Prostate gland (tissue), 2 donors: ENCODE results near the gene RHEB. TPM values are rescaled to one million over a fixed set of nuclear protein-coding genes. Genes with fewer than 3 reads are reported as not detected.
A peak's percentile ranks its signal among the peaks of the same experiment; 100 is the strongest.

ENCODE experiments used
- DNase-seq: peaks from one replicate; pipeline ENCODE4 v3.0.0-alpha.2; 2019; ENCODE audit warnings: low spot score
- H3K27ac ChIP-seq, 2 donors: fragments of 200-600 bp; sonication (generic); 2 replicates each; pipeline ENCODE4 v1.5.1; 2017 to 2019
- H3K27me3 ChIP-seq: fragments of 200-600 bp; sonication (generic); replicated peaks from 2 replicates; pipeline ENCODE4 v1.5.1; 2019; ENCODE audit not compliant: insufficient read depth
- H3K36me3 ChIP-seq, 2 donors: fragments of 200-600 bp; sonication (generic); 1 replicate in 1 of 2; 2 replicates in 1 of 2; pipeline versions ENCODE4 v1.5.1 to v1.8.1; 2017 to 2019
- H3K4me1 ChIP-seq: fragments of 200-600 bp; sonication (generic); replicated peaks from 2 replicates; pipeline ENCODE4 v1.5.1; 2019
- H3K4me3 ChIP-seq, 2 donors: fragments of 200-600 bp; sonication (generic); 2 replicates each; pipeline ENCODE4 v1.5.1; 2017 to 2019
- H3K9me3 ChIP-seq: fragments of 200-600 bp; sonication (generic); 2 replicates; pipeline ENCODE4 v1.5.1; 2017
- CTCF ChIP-seq, 4 experiments: fragments of 200-600 bp in 2 of 4; fragments of 450-650 bp in 2 of 4; sonication (generic) in 2 of 4; IDR thresholded peaks; 1 replicate in 3 of 4; 2 replicates in 1 of 4; pipeline ENCODE4 v1.5.1; 2016 to 2019; ENCODE audit warnings: antibody characterized with exemption in 4 of 4, mild to moderate bottlenecking in 2 of 4, moderate library complexity in 2 of 4
- POLR2A ChIP-seq: fragments of 450-650 bp; IDR thresholded peaks from one replicate; pipeline ENCODE4 v1.6.1; 2016; ENCODE audit warnings: antibody characterized with exemption, mild to moderate bottlenecking
- POLR2AphosphoS5 ChIP-seq: sonication (generic); formaldehyde crosslinking; IDR thresholded peaks from one replicate; pipeline ENCODE4 v1.6.1; 2017; ENCODE audit warnings: antibody characterized with exemption
- WGBS: methylation state at CpG from one replicate; pipeline ENCODE4 v1.1.5; 2018; 5-methylcytosine and 5-hydroxymethylcytosine counted together
- intact Hi-C: fragments of 100-400 bp; cut with DNase I; formaldehyde crosslinking; loops from one replicate; pipeline ENCODE4 v1.14.2; 2022
- total RNA-seq, 2 donors: library from RNA; depleted of rRNA; stranded (reverse); fragments of >200 nt; gene quantifications; one replicate each; pipeline ENCODE4 v1.1.0, GENCODE V29; 2016

Gene RHEB
- total RNA-seq, 2 donors from 2014 or later, result 59.3 to 63.1 TPM

- Histone ChIP-seq H3K9me3 (no peaks in the 10 kb centered on the region), H3K4me1 (no peaks in the 10 kb centered on the region), H3K36me3 (no peaks in the 10 kb centered on the region), H3K4me3 (no peak overlapping the region), H3K27ac (no peak overlapping the region), H3K27me3 (no peaks in the 10 kb centered on the region)
- WGBS, result 63% methylated on average over 5 of the region's 5 CpGs
- intact Hi-C loops, result no loop called here
- DNase-seq, result no peak
- no peak for TF ChIP-seq CTCF (IDR thresholded peaks at IDR 0.05)
- TF ChIP-seq POLR2A, result no peak
- TF ChIP-seq POLR2AphosphoS5, result no peak
Observed at GRCh38 chr7:151509670-151510333, 9.9 kb downstream of the RHEB start.

- Histone ChIP-seq H3K27ac (no peak overlapping the region), H3K9me3 (no peaks in the 10 kb centered on the region), H3K36me3 (no peaks in the 10 kb centered on the region), H3K27me3 (no peaks in the 10 kb centered on the region), H3K4me3 (no peak overlapping the region), H3K4me1 (peaks cover 3% of the 10 kb centered on the region)
- DNase-seq, result no peak
- intact Hi-C loops, result no loop called here
- WGBS, result 75% methylated on average over 6 of the region's 6 CpGs
- TF ChIP-seq POLR2A (no peak), CTCF (IDR thresholded peaks at IDR 0.05) (no peak), POLR2AphosphoS5 (no peak)
Observed at GRCh38 chr7:151508991-151509390, 10.7 kb downstream of the RHEB start.

- H3K4me3 ChIP-seq, result no peak overlapping the region
- H3K36me3 ChIP-seq, result no peaks in the 10 kb centered on the region
- no peak overlapping the region for H3K27ac ChIP-seq
- TF ChIP-seq CTCF (IDR thresholded peaks at IDR 0.05) (no peak), POLR2A (no peak), POLR2AphosphoS5 (no peak)
- DNase-seq, result no peak
- peaks cover 3% of the 10 kb centered on the region for H3K4me1 ChIP-seq
- H3K9me3 ChIP-seq, result no peaks in the 10 kb centered on the region
- H3K27me3 ChIP-seq, result no peaks in the 10 kb centered on the region
- WGBS, result 43% methylated on average over 2 of the region's 2 CpGs
- intact Hi-C loops, result no loop called here
Observed at GRCh38 chr7:151507806-151508205, 11.9 kb downstream of the RHEB start.

GRCh38 chr7:151506901-151507382, 12.8 kb downstream of the RHEB start:
- 27% methylated on average over 5 of the region's 5 CpGs for WGBS
- peak; percentile 16 for DNase-seq
- no peaks in the 10 kb centered on the region for H3K36me3 ChIP-seq
- H3K27me3 ChIP-seq, result no peaks in the 10 kb centered on the region
- H3K9me3 ChIP-seq, result no peaks in the 10 kb centered on the region
- TF ChIP-seq CTCF (IDR thresholded peaks at IDR 0.05) (no peak), POLR2A (no peak), POLR2AphosphoS5 (no peak)
- H3K4me1 ChIP-seq, result peaks cover 3% of the 10 kb centered on the region
- no peak overlapping the region for H3K4me3 ChIP-seq
- peak overlapping the region in 1 of 2 donors; percentile 43 for H3K27ac ChIP-seq
- intact Hi-C loops, result no loop called here

GRCh38 chr7:151505836-151506468, 13.7 kb downstream of the RHEB start:
- no peak for TF ChIP-seq CTCF (IDR thresholded peaks at IDR 0.05)
- no peak for TF ChIP-seq POLR2A
- TF ChIP-seq POLR2AphosphoS5, result no peak
- no peak for DNase-seq
- H3K4me3 ChIP-seq, result no peak overlapping the region

More at GRCh38 chr7:151505836-151506468, 13.7 kb downstream of the RHEB start:
- Histone ChIP-seq H3K27me3 (no peaks in the 10 kb centered on the region), H3K36me3 (no peaks in the 10 kb centered on the region), H3K27ac (no peak overlapping the region), H3K9me3 (no peaks in the 10 kb centered on the region), H3K4me1 (peaks cover 3% of the 10 kb centered on the region)
- intact Hi-C loops, result no loop called here
- 88% methylated on average over 4 of the region's 4 CpGs for whole genome bisulfite sequencing
